Neural crest cell (in vitro differentiated cells): ENCODE measurements around the gene DYSF. TPM values are rescaled to one million over a fixed set of nuclear protein-coding genes. Genes with fewer than 3 reads are reported as not detected.
"Not testable (repeated sequence)": the region's sequence is repeated elsewhere in the genome, so short reads cannot be mapped to it uniquely, and the experiment has no call there.

Experiments
- DNase-seq: peaks from one replicate; pipeline ENCODE4 v3.0.0; 2021; ENCODE audit warnings: low read depth, mixed read lengths, low spot score
- H3K27ac Mint-ChIP-seq: one replicate; pipeline ENCODE4 v1.8.0; 2021; ENCODE audit warnings: mild to moderate bottlenecking, mixed read lengths; ENCODE audit not compliant: unreplicated experiment
- H3K27me3 Mint-ChIP-seq: 2 replicates; pipeline ENCODE4 v1.8.0; 2021; ENCODE audit warnings: low read depth, mild to moderate bottlenecking, mixed read lengths
- H3K36me3 Mint-ChIP-seq: 2 replicates; pipeline ENCODE4 v1.8.0; 2021; ENCODE audit warnings: low read depth, mild to moderate bottlenecking, mixed read lengths
- H3K4me1 Mint-ChIP-seq: 2 replicates; pipeline ENCODE4 v1.8.0; 2021; ENCODE audit warnings: mixed read lengths
- H3K4me3 Mint-ChIP-seq: one replicate; pipeline ENCODE4 v1.8.0; 2021; ENCODE audit warnings: mild to moderate bottlenecking, mixed read lengths
- H3K9me3 Mint-ChIP-seq: 2 replicates; pipeline ENCODE4 v1.8.0; 2021; ENCODE audit warnings: mixed read lengths
- CTCF ChIP-seq: fragments of 200-600 bp; sonication (generic); conservative IDR thresholded peaks from 2 replicates; pipeline ENCODE4 v1.5.0; 2021; ENCODE audit warnings: antibody characterized with exemption, mild to moderate bottlenecking
- total RNA-seq: library from RNA; stranded (reverse); gene quantifications from 2 replicates; pipeline ENCODE4 v1.2.1, GENCODE V29; 2021

DYSF gene
- total RNA-seq, 1 donor from 2014 or later, result 2.2 TPM

- Mint-ChIP-seq H3K27me3 (peaks cover 6% of the 10 kb centered on the region), H3K4me3 (no peak overlapping the region), H3K4me1 (peaks cover under 1% of the 10 kb centered on the region)
These were observed 27.8 kb downstream of the DYSF start for GRCh38 chr2:71481111-71481510.

GRCh38 chr2:71482055-71482454 lies 28.7 kb downstream of the DYSF start:
- no peaks in the 10 kb centered on the region for H3K9me3 Mint-ChIP-seq
- H3K27me3 Mint-ChIP-seq, result peaks cover 4% of the 10 kb centered on the region
- DNase-seq, result no peak
- H3K36me3 Mint-ChIP-seq, result no peaks in the 10 kb centered on the region
- no peak overlapping the region for H3K4me3 Mint-ChIP-seq
- H3K27ac Mint-ChIP-seq, result no peak overlapping the region
- no peak for TF ChIP-seq CTCF
- H3K4me1 Mint-ChIP-seq, result peaks cover 5% of the 10 kb centered on the region

More at GRCh38 chr2:71481111-71481510, 27.8 kb downstream of the DYSF start:
- Mint-ChIP-seq H3K36me3 (no peaks in the 10 kb centered on the region), H3K9me3 (no peaks in the 10 kb centered on the region), H3K27ac (no peak overlapping the region)
- no peak for DNase-seq
- TF ChIP-seq CTCF, result no peak

- Mint-ChIP-seq H3K4me3 (no peak overlapping the region), H3K27me3 (peaks cover 3% of the 10 kb centered on the region), H3K9me3 (no peaks in the 10 kb centered on the region), H3K4me1 (peaks cover 5% of the 10 kb centered on the region), H3K27ac (no peak overlapping the region), H3K36me3 (no peaks in the 10 kb centered on the region)
- no peak for DNase-seq
- no peak for TF ChIP-seq CTCF
These were observed 29.9 kb downstream of the DYSF start for GRCh38 chr2:71483246-71483645.

GRCh38 chr2:71484354-71484753 lies 31.0 kb downstream of the DYSF start:
- TF ChIP-seq CTCF, result no peak
- Mint-ChIP-seq H3K27me3 (peaks cover 3% of the 10 kb centered on the region), H3K4me3 (no peak overlapping the region), H3K9me3 (no peaks in the 10 kb centered on the region), H3K27ac (peak overlapping the region; percentile 87), H3K36me3 (no peaks in the 10 kb centered on the region), H3K4me1 (peaks cover 5% of the 10 kb centered on the region)
- no peak for DNase-seq

GRCh38 chr2:71486881-71487640 lies 33.7 kb downstream of the DYSF start:
- TF ChIP-seq CTCF, result no peak
- Mint-ChIP-seq H3K27ac (no peak overlapping the region), H3K9me3 (no peaks in the 10 kb centered on the region), H3K27me3 (no peaks in the 10 kb centered on the region), H3K36me3 (no peaks in the 10 kb centered on the region), H3K4me3 (no peak overlapping the region), H3K4me1 (peaks cover 5% of the 10 kb centered on the region)
- no peak for DNase-seq

- not testable (repeated sequence) for H3K27me3 Mint-ChIP-seq
These were observed 38.2 kb downstream of the DYSF start for GRCh38 chr2:71491551-71491950.

More at GRCh38 chr2:71491551-71491950, 38.2 kb downstream of the DYSF start:
- H3K4me3 Mint-ChIP-seq, DNase-seq, H3K36me3 Mint-ChIP-seq, H3K9me3 Mint-ChIP-seq, H3K27ac Mint-ChIP-seq: not testable (repeated sequence)
- peaks cover 11% of the 10 kb centered on the region for H3K4me1 Mint-ChIP-seq
